Activated CD4-positive, alpha-beta T cell treated with anti-CD3 and anti-CD28 coated beads, Interleukin-10, Interleukin-2, amounts not matched to agents 100 ng/mL and 50 ng/mL, durations not matched to agents 16 hours and 8 hours (primary cell): ENCODE data around the gene TMEFF1.
A peak's percentile ranks its signal among the peaks of the same experiment; 100 is the strongest.

Source experiments
- DNase-seq: peaks from one replicate; pipeline ENCODE4 v3.0.0-alpha.2; 2020

Gene TMEFF1

DNA sequence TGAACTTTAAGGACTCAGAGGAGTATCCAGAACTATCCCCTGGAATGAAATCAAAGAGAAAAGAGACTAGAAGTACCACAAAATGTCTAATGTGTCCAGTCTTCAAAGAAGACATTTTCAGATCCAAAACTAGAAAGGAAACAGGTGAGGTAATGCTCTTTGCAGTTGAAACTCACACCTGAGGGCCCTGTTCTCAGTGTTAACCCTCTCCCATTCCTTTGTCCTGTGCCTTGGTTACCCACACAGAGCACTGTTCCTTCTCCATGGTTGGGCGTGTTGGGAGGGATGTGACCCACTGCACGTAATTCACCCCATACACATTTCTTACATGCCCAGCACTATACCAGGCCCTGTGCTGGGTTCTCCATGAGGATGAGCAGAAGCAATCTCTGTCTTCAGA is 24.7 kb upstream of the TMEFF1 start:
- DNase-seq: no peak

DNA sequence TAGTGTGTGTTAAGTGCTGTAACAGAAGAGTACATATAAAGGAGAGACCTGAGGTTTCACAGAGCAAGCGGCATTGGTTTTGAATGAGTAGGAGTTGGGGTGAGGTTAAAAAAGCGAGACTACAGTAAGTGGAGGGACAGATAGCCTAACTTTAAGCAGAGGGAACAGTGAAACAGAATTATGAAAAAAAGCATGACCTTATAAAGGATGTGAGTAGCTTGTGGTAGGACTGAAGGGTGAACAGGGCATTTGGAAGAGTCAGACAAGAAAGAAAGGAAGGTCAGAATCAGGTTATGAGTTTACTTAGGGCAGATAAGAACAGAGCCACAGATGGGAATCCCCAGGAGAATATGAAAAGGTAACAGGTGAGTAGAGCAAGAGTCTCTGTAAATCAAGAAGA is 23.5 kb upstream of the TMEFF1 start:
- no peak for DNase-seq

DNA sequence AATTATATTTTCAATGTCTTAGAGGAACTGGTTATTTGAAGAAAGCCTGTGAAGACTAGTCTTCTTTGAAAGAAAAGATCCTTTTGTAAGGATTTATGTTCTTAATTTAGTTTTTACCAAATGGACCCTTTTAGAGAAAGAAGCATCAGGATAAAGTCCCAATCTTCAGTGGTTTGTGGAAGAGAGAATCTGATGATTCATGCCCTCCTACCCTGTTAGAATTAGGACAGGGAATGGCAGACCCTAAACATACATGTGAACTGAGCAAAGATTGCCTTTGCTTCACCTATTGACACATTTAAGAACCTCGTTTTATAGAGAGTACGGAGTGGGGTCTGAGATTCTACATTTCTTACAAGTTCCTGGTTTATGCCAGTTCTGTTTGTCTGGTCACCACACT is 20.1 kb upstream of the TMEFF1 start:
- DNase-seq: no peak

DNA sequence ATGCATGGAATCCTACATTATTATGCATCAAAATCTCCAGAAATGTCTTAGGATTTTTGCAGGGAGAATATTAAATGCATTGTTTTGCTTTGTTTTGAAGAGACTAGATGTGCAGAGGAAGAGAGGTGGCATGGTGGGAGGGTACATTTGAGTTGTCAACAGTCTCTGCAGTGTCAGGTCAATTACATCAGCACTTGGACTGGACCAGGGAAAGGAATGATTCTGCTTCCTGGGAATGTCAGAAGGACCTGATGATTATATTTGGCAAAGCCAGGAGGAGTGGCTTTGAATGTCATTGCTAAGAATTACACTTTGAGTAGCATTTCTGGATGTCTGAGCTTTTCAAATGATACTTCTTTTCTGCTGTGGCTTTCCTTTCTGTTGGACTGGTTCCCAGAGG is 17.5 kb upstream of the TMEFF1 start:
- no peak for DNase-seq

DNA sequence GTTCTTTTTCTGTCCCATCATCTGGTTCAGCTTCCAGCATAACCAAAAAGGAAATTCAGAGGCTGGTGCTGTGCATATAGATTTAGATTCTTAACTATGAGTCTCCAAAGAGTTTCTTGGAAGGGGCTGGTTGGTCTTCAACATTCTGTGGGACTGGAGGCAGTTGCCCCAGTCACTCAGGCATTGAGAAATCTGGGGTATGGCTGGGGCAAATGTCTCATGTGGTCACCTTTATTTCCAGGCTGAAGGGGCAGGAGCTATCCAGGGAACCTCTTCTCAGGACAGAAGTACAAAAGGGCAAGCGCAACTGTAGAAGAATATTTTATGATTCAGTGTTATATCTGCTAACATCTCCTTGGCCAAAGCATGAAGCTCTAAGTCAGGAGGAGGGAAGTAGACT is 15.4 kb upstream of the TMEFF1 start:
- DNase-seq: no peak

DNA sequence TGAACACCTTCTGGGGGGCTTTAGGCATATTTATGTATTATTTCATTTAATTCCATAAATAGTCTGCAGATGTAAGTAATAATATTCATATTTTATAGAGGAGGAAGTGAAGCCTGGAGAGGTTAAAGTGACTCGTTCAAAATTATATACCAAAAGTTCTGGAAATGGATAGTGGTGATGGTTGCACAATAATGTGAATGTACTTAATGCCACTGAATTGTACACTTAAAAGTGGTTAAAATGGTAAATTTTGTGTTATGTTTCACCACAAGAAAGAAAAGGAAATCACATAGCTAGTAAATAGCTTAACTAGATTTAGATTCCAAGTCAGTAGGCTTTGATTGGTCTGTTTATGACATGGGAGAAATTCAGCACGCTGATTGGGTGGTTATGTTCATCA is 13.0 kb upstream of the TMEFF1 start:
- no peak for DNase-seq

DNA sequence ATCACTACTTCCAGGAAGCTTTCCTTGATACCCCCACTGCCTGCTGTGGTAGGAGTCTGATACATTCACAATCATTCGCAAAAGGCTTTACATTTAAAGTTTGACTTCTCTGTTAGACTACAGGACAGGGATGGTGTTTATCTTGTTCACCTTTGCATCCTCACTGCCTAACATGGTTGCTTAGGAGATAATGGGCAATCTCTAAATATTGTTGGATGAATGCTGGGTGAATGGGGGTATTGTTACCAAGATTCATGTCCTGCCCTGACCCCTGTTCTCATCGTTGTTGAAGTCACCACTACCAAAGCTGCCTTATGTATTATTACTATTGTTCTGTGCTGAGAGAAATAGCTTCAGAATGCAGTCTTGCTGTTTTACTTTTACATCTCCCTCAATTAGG is 7.7 kb upstream of the TMEFF1 start:
- DNase-seq: no peak

DNA sequence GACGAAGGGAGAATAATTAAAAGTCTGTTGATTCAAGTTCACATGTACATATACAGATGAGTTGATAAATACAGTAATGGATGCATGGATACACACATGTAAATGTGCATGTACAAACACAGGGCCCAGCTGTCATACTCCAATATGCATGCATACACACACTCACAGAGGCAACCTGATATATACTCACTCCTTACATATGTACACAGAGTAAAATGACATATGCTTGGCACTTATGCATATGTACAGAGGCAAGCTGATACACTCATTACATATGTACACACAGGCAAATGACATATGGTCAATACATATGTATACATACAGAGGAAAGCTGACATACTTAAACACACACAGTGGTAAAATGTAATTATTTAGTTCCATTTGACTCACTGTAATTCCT is 7.2 kb upstream of the TMEFF1 start:
- no peak for DNase-seq

DNA sequence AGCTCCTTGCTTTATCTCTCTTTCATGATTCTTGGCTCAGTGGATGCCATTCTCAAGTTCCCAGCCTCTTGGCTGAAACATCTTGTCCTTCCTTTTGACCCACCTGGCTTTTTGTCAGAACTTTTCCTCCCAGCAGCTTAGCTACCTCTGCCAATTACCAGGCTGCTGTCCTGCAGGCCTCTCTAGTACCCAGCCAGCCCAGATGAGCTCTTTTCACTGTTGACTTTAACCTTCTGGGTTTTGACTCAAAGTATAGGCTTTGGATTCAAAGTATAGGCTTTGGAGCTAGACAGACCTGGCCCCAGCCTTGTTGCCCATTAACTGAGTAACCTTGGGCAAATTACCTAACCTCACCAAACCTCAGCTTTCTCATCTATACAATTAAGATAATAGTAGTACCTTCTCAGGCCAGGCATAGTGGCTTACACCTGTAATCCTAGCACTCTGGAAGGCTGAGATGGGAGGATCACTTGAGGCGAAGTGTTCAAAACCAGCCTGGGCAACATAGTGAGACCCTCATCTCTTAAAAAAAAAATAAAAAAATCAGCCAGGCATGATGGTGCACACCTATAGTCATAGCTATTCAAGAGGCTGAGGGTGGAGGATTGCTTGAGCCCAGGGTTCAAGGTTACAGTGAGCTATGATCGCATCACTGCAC is 6.6 kb upstream of the TMEFF1 start:
- DNase-seq: no peak

DNA sequence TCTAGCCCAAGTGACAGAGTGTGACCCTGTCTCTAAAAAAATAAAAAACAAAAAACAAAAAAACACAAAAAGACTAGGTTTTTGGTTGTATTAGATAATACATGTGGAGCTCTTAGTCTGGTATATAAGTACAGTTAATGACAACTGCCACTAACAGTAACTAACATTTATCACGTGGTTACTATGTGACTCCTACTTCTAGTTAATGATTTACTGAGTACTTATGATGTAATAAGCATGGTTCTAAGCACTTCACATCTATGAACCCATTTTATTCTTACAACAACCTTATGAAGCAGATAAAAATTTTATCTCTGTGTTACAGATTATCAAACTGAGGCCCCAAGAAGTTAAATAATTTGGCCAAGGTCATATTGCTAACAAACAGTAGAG is 6.1 kb upstream of the TMEFF1 start:
- no peak for DNase-seq

DNA sequence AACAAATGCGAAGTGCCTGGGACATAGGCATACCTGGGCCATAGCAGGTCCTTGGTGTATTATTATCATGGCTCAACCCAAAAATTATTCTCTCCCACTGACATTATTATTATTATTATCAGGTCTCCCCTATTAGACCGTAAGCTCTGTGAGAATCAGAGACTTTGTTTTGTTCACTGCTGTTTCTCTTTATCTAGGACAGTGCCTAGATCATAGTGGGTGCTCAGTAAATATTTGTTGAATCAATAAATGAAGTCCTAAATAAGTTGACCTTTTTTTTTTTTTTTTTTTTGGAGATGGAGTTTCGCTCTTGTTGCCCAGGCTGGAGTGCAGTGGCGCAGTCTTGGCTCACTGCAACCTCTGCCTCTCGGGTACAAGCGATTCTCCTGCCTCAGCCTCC is 4.9 kb upstream of the TMEFF1 start:
- DNase-seq: no peak

DNA sequence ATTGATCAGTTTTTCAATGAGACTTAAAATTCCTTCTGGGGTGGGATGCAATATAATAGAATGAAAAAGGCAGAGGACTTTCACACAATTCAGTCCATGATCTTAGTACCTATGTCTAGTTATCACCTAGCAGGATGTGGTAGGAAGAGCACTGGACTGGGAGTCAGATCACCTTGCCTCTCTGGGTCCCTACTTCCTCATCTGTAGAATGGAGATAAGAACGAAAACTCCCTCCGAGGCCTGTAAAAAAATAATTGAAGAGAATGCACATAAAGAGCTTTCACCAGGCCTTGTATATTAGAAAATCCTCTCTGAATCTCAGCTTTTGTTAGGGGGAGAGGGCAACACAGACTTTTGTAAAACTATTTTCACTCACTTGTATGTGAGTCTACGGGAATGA is 681 bp upstream of the TMEFF1 start:
- DNase-seq: no peak

DNA sequence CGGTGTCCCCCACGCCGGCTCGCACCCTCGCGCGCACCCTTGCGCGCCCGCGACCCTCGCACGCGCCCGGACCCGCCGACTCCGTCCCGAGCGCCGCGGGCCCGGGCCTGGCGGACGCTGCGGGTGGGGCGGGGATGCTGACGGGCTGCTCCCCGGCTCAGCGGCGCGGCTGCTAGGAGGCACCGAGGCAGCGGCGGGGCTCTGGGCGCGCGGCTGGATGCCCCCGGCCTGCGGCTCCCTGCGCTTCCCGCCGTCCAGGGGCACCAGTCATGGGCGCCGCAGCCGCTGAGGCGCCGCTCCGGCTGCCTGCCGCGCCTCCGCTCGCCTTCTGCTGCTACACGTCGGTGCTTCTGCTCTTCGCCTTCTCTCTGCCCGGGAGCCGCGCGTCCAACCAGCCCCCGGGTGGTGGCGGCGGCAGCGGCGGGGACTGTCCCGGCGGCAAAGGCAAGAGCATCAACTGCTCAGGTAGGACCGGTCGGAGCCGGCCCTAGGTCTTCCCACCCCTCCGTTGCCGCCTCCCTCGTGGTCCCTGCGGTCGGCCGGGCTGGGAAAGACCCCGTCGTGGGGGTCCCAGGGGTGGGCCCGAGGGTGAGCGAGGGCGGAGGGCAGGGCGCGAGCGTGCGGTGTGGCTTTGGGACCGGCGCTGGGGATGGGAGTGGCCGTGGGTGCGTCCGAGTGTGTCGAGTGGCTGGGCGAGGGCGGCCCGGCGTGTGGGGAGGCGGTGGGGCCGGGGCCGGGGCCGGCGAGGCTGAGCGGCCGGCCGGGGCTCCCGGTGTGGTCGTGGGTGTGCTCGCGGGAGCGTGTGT is 530 bp downstream of the TMEFF1 start:
- DNase-seq: peak; percentile 40

DNA sequence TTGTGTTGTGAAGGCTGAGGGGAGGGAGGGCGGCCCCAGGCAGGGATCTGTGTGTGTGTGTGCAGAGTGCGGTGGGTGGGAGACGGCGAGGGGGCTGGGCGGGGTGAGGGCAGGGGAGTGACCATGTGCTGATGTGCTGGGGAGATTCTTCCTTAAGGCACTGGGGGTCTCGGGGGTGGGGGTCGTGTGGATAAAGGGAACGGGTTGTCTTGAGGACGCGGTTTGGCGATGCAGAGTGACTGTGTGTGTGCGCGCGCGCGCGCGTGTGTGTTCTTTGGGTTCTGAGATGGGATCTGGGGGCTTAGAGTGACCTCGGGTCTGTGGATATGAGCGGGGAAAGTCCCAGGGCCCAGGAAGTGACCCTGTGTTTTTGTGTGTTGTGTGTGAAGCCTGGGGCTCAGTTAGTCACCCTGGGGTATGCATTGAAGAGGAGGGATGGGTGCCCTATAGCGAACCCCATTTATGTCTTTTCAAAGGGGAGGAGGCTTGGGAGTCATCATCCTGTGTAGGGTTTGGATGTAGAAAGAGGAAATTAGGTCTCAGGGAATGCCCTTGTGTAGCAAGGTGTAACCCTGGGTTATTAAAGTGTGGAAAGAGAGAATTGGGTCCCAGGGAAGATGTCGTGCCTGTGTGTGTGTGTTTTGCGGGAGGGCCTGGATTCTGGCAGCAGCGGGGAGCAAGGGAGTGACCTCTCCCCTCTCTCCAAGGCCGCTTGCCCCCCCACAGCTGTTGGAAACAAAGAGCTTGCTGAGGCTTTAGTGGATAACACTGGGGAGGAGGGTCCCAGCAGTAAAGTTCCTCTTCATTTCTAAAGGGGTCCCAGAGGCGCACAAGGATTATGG is 1.4 kb downstream of the TMEFF1 start:
- no peak for DNase-seq

DNA sequence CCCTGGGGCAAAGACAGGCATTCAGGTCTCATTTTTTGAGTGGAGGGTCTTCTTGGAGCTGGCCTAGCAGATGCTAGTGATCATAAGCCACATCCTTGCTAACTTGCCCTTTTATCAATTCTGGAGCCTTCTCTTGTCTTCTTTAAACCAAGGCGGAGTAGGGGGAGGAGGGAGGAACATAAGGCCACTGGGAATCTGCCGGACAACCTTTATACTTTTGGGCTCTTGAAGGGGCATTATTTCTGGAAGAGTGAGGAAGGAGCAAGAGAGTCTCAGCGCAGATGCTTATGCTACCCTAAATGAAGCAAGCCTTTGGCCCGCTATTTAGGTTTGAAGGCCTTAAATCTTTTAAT is 2.0 kb downstream of the TMEFF1 start:
- DNase-seq: no peak

DNA sequence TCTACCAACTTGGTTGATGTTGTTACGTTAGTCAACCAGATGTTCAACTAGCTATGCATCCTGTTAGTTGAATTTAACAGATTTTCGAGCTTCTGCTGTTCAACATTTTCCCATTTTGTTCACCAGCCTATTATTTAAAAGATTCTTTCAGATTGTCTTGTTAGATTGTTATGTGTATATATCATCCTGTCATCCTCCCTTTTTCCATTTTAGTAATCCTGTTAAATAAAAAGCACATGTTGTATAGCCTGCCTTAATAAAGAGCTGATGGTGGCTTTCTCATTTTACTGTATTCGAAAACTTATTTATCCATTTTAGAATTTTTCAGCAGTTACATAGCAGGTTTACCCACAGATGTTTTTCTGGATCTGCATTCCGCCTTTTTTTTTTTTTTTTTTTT is 4.3 kb downstream of the TMEFF1 start:
- no peak for DNase-seq

DNA sequence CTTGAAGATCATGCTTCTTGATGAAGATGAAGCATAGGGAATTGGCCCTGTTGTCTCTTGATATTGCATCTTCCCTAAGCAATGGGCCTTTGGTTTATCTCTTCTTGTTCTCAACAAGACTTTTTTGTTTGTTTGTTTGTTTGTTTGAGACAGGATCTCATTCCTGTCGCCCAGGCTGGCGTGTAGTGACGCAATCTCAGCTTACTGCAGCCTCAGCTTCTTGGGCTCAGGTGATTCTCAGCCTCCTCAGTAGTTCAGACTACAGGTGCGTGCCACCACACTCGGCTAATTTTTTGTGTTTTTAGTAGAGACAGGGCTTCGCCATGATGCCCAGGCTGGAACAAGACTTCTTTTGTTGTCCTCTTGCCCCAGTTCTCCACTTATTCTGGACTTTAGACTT is 5.2 kb downstream of the TMEFF1 start:
- no peak for DNase-seq

DNA sequence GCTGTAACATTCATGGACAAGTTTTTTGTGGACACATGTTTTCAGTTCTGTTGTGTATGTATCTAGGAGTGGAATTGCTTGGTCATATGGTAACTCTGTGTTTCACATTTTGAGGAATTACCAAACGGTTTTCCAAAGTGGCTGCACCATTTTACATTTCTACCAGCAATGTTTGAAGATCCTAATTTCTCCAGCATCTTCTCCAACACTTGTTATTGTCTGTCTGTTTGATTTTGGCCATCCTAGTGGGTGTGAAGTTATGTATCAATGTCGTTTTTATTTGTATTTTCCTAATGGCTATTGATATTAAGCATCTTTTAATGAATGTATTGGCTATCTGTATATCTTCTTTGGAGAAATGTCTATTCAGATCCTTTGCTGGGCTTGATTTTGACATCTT is 6.9 kb downstream of the TMEFF1 start:
- DNase-seq: no peak

DNA sequence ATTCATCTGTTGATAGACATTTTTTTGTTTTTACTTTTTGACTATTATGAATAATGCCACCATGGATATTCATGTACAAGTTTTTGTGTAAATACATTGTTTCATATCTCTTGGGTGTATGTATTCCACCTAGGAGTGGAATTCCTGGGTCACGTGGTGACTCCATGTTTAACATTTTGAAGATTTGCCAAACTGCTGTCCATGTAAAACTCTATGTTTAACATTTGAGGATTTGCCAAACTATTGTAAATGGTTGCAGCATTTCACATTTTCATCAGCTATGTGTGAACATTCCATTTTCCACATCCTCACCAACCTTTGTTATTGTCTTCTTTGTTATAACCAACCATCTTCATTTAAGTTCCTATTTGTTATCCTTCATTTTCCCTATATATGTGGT is 12.2 kb downstream of the TMEFF1 start:
- no peak for DNase-seq

DNA sequence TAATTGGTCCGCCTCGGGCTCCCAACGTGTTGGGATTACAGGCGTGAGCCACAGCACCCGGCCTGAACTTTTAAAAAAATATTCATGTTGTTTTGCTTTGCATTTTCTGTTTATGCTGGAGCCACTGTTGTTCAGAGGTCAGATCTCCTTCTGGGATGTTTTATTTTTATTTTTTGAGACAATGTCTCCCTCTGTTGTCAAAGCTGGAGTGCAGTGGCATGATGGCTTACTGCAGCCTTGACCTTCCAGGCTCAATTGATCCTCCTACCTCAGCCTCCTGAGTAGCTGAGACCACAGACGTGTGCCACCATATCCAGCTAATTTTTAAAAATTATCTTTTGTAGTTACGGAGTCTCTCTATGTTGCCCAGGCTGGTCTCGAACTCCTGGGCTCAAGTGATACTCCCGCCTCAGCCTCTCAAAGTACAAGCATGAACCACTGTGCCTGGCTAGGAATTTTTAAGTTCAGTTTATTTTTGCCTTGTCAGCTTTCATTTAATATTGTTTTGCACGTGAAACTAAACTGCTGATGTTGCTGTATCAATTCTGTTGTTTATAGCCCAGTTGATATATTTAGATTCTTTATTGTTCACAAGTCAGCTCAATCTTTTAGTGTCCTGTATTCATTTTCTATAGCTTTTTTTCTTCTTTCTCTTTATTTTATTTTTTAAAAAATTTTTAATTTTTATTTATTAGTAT is 13.7 kb downstream of the TMEFF1 start:
- DNase-seq: no peak

DNA sequence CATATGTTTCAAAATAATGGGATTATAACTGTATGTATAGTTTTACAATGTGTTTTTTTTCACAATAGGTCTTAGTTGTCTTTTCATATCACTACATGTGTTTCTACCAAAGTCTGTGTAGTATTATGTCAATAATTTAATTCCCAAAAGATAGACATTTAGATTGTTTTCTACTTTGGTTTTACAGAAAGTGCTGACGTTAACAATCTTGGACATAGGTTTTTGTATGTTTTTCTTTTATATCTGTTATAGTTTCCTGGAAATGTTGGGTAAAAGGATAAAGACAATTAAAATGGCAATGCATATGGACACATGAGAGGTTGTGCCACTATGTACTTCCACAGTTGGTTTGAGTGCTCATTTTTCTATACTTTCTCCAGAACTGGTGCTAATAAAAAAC is 15.2 kb downstream of the TMEFF1 start:
- no peak for DNase-seq

DNA sequence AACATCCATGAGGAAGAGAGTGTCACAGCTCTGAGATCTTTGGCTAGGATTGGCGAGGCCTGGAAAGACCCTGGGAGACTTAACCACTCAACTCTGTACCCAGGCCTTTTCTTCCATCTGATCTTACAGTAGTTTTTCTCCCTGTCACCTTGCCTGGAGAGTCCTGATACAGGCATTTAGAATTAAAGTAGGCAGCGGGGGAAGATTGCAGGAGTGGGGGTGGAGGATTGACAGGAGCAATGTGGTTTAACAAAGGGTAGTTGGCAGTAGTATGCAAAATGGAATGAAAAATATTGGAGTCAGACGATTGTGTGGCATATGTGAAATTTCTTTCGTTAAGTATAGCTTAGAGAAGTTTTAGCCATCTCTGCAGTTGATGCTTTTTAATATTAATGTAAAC is 16.9 kb downstream of the TMEFF1 start:
- DNase-seq: no peak

DNA sequence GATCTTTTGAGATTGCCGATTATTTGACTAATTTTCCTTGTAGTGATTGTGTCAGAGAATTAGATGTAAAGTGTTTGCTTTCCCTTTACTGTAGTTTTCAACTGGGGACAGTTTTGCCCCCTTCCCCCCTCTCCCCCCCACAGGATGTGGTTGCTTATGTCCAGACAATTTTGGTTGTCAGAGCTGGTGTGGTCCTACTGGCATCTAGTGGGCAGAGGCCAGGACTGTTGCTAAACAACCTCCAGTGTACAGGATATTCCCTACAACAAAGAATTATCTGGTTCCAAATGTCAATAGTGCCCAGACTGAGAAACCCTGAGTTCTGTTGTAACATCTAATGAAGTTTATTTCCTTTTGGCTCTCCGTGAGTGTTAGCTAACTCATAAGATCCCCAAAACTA is 20.0 kb downstream of the TMEFF1 start:
- no peak for DNase-seq

DNA sequence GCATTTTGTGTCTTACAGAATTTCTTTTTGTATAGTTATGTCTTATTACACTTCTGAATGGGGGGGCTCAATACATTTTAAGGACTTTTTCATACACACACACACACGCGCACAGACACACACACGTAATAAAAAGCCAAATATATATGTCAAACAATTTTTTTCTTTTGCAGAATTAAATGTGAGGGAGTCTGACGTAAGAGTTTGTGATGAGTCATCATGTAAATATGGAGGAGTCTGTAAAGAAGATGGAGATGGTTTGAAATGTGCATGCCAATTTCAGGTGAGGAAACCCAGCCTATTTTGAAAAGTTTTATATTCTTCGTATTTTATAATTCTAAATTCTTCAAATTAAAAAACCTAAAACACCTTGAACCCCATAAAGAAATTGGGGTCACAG is 25.6 kb downstream of the TMEFF1 start:
- DNase-seq: no peak
